Adrenal gland (tissue), 5 donors: ENCODE results near the gene KHDC4.
"Not testable (repeated sequence)": the region's sequence is repeated elsewhere in the genome, so short reads cannot be mapped to it uniquely, and the experiment has no call there.

ENCODE experiments used
- POLR2A ChIP-seq, 2 donors: fragments of 450-650 bp; IDR thresholded peaks; one replicate each; pipeline ENCODE4 v1.6.1; 2017; ENCODE audit warnings: antibody characterized with exemption in 2 of 2, mild to moderate bottlenecking in 2 of 2, moderate library complexity in 1 of 2
- TF ChIP-seq, protein P1 (sequence below), 6 experiments: fragments of 450-650 bp in 4 of 6; fragments of 200-600 bp in 2 of 6; sonication (generic) in 1 of 6; IDR thresholded peaks; 1 replicate in 5 of 6; 2 replicates in 1 of 6; pipeline versions ENCODE4 v1.5.1 to v1.8.0; 2016 to 2021; ENCODE audit warnings: antibody characterized with exemption in 6 of 6, mild to moderate bottlenecking in 2 of 6, moderate library complexity in 1 of 6
- donor health status: DM: no; HTN: no; CAD: no.

DNA sequence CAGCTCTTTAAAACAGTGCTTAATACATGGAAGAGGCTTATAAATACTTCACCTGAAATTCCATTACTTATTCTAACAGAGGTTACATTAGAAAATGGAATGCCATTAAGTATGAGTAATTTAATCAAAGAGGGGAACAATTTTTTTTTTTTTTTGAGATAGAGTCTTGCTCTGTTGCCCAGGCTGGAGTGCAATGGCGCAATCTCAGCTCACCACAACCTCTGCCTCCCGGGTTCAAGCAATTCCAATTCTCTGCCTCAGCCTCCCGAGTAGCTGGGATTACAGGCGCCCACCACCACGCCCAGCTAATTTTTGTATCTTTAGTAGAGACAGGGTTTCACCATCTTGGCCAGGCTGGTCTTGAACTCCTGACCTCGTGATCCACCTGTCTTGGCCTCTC, 38.6 kb downstream of the KHDC4 start:
- TF ChIP-seq, protein P1, sequence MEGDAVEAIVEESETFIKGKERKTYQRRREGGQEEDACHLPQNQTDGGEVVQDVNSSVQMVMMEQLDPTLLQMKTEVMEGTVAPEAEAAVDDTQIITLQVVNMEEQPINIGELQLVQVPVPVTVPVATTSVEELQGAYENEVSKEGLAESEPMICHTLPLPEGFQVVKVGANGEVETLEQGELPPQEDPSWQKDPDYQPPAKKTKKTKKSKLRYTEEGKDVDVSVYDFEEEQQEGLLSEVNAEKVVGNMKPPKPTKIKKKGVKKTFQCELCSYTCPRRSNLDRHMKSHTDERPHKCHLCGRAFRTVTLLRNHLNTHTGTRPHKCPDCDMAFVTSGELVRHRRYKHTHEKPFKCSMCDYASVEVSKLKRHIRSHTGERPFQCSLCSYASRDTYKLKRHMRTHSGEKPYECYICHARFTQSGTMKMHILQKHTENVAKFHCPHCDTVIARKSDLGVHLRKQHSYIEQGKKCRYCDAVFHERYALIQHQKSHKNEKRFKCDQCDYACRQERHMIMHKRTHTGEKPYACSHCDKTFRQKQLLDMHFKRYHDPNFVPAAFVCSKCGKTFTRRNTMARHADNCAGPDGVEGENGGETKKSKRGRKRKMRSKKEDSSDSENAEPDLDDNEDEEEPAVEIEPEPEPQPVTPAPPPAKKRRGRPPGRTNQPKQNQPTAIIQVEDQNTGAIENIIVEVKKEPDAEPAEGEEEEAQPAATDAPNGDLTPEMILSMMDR (IDR thresholded peaks at IDR 0.05) = not testable (repeated sequence)
- not testable (repeated sequence) for TF ChIP-seq POLR2A (IDR thresholded peaks at IDR 0.05)
